ENCODE results near the gene PTK6.

GRCh38 chr20:63494420-63495166 is 42.6 kb downstream of the PTK6 start:
- TF ChIP-seq CTCF (IDR thresholded peaks at IDR 0.05; ENCODE audit: insufficient read depth, low read length) (no peak), REST (IDR thresholded peaks at IDR 0.05; ENCODE audit: insufficient replicate concordance, low read depth) (no peak), POLR2AphosphoS5 (IDR thresholded peaks at IDR 0.05; ENCODE audit: low read depth) (no peak), SPI1 (IDR thresholded peaks at IDR 0.05; ENCODE audit: borderline replicate concordance, low read depth) (no peak)
